ENCODE data around the gene GNAL.

DNA sequence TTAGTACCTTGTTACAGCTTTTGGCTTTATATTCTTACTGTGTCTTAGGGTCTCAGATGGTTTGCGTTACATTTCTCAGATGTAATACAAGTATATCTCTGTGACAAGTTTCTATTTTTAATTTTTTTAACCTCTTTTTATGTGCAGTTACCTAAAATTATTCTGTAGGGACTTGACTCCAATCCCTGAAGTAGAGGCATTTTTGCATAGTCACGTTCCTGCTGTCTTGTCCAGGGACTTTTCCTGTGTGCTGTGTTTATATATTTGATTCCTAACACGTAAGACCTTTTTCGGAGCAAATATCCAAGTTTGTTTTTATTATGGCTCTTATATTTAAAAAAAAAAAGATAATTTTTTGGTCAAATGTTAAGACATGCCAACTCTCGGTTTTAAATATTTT, 91.0 kb downstream of the GNAL start:
- no peak for TF ChIP-seq CTCF (IDR thresholded peaks at IDR 0.05; ENCODE audit: insufficient read depth, low read depth, low read length)
- no peak for TF ChIP-seq EZH2 (IDR thresholded peaks at IDR 0.05; ENCODE audit: insufficient read depth, low read length)
